ENCODE measurements around the gene FBXO15. TPM values are rescaled to one million over a fixed set of nuclear protein-coding genes. Genes with fewer than 3 reads are reported as not detected.

Gene FBXO15
- total RNA-seq, 1 donor from 2014 or later: 0.21 TPM

DNA sequence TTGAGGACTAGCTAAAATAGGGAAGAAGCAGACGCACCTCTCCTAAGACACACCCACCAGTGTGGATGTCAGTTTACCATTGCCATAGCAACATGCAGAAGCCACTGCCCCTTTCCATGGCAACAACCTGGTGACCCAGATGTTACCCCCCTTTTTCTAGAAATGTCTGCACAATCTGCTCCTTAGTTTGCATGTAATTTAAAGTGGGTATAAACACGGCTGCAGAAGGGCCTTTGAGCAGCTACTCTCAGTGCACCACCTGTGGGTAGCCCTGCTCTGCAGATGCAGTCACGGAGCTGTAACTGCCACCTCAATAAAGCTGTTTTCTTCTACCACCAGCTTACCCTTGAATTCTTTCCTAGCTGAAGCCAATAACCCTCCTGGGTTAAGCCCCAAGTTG lies 87.1 kb downstream of the FBXO15 start:
- DNase-seq: no peak

GRCh38 chr18:74050807-74051206 lies 96.8 kb downstream of the FBXO15 start:
- DNase-seq: no peak

- peak; percentile 17 for DNase-seq
These were observed 106.9 kb downstream of the FBXO15 start for GRCh38 chr18:74040459-74041332.

DNA sequence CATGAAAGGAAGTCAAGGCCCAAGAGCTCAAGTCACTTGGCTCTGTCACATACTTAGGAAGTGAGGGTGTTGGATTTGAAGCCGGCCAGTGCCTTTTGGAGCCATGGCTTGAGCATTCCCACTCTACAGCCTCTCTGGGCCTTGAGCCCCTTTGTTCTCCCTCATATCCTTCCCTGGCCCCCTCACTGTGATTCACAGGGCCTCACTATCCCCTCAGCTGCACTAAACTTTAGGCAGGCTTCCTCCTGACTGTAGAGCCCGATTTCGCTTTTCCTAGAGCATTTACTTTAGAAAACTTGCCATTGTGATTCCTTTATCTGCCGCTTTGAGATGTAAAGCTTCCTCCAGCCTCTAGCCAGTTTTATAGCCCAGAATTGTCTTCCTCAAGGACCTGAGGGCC lies 107.6 kb downstream of the FBXO15 start:
- no peak for DNase-seq

DNA sequence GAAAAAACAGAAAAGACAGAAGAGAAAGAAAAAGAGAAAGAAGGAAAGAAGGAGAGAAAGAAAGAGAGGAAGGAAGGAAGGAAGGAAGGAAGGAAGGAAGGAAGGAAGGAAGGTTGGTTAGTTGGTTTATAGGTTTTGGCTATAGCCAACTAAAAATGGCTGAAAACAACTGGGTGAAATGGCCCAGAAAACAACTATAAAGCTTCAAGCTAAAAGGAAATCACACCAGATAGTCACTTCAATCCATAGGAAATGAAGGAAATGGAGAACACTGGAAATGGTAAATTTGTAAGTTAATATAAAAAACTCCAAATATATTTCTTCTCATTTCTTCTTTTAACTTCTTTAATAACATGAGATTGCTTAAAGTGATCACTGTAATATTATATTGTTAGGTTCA lies 118.5 kb downstream of the FBXO15 start:
- DNase-seq: no peak

Other genes with a start within 250 kb of the FBXO15 start
- gene TIMM21, start 689 bp upstream of the FBXO15 start, total RNA-seq: 52.0 TPM
- 37.0 TPM for gene CYB5A, start 144.1 kb upstream of the FBXO15 start, total RNA-seq
- not detected for gene C18orf63, start 168.0 kb upstream of the FBXO15 start, total RNA-seq

Data from tongue (tissue), 2 donors.